Measurements from ENCODE around the gene TMED10. TPM values are rescaled to one million over a fixed set of nuclear protein-coding genes. Genes with fewer than 3 reads are reported as not detected.

The TMED10 gene
- total RNA-seq, 1 donor from 2014 or later: 116 TPM

DNA sequence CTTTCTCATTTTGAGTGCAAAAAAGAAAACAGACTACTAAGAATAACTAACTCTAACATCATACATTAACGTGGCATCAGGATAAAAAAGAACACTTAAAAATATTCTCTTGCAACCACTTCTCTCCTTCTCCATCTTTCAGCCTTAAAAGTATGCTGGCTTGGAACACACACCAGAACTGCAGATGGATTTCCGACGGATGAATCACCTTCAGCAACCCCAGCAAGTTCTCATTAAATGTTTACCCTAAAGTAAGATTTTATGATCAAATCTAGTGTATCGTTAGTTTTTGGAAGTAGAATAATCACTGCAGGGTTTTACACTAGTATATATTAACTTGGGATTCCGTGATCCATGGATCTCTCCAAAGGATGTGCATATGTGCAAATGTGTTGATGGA, 50.8 kb downstream of the TMED10 start:
- Histone ChIP-seq H3K27me3 (ENCODE audit: control insufficient read depth in 3 of 3, insufficient read depth in 3 of 3, low read length in 3 of 3) (no peaks in the 10 kb centered on the region), H3K36me3 (ENCODE audit: control insufficient read depth in 3 of 3, insufficient read depth in 3 of 3, low read length in 3 of 3) (peaks cover 3 to 10% (median 6%) of the 10 kb centered on the region in 3 donors), H3K4me1 (ENCODE audit: control insufficient read depth in 3 of 3, insufficient read depth in 3 of 3, low read length in 3 of 3) (peaks cover 18 to 27% (median 26%) of the 10 kb centered on the region in 3 donors), H3K4me3 (ENCODE audit: low read length in 3 of 3) (peak overlapping the region; percentile 82 to 96 (median 94)), H3K27ac (ENCODE audit: low read depth, low read length) (peak overlapping the region; percentile 94), H3K9me3 (ENCODE audit: control insufficient read depth in 3 of 3, low read length in 3 of 3) (no peaks in the 10 kb centered on the region), H3K9ac (ENCODE audit: low read depth in 1 of 3, low read length in 3 of 3) (peak overlapping the region; percentile 98 to 99 (median 98))

DNA sequence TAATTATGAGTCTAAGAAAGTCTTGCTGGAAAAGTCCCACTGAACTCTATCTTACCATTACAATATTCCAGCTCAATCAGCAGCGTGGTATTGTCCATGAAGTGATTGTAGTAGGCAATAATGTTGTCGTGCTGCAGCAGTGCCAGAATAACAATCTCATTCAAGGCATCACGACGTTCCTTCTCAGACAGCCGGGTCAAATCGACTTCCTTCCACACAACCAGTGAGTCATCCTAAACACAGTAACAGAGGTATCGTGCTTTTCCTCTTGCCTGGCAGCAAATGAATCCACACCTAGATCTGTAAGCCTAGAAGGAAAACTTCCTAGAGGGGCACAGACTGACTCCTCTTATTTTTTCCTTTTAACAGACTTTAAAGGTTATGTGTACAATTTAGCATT, 52.4 kb downstream of the TMED10 start:
- H3K27me3 ChIP-seq (ENCODE audit: control insufficient read depth in 3 of 3, insufficient read depth in 3 of 3, low read length in 3 of 3): no peaks in the 10 kb centered on the region
- H3K4me3 ChIP-seq (ENCODE audit: low read length in 3 of 3): no peak overlapping the region
- H3K27ac ChIP-seq (ENCODE audit: low read depth, low read length): no peak overlapping the region
- peak overlapping the region in 1 of 3 donors; percentile 8 for H3K9ac ChIP-seq (ENCODE audit: low read depth in 1 of 3, low read length in 3 of 3)
- H3K9me3 ChIP-seq (ENCODE audit: control insufficient read depth in 3 of 3, low read length in 3 of 3): no peaks in the 10 kb centered on the region
- H3K36me3 ChIP-seq (ENCODE audit: control insufficient read depth in 3 of 3, insufficient read depth in 3 of 3, low read length in 3 of 3): peaks cover 11 to 20% (median 18%) of the 10 kb centered on the region in 3 donors
- peaks cover 18 to 27% (median 26%) of the 10 kb centered on the region in 3 donors for H3K4me1 ChIP-seq (ENCODE audit: control insufficient read depth in 3 of 3, insufficient read depth in 3 of 3, low read length in 3 of 3)

DNA sequence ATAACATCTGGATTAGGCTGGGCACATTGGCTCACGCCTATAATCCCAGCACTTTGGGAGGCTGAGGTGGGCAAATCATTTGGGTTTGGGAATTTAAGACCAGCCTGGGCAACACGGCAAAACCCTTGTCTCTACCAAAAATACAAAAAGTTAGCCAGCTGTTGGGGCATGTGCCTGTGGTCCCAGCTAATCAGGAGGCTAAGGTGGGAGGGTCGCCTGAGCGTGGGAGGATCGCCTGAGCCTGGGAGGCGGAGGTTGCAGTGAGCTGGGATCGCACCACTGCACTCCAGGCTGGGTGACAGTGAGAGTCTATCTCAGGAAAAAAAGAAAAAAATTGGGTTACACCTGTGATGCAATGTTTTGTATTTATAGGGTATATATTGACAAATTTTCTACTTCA, 54.9 kb downstream of the TMED10 start:
- peaks cover 7 to 14% (median 14%) of the 10 kb centered on the region in 3 donors for H3K4me1 ChIP-seq (ENCODE audit: control insufficient read depth in 3 of 3, insufficient read depth in 3 of 3, low read length in 3 of 3)
- no peaks in the 10 kb centered on the region for H3K9me3 ChIP-seq (ENCODE audit: control insufficient read depth in 3 of 3, low read length in 3 of 3)
- no peak overlapping the region for H3K9ac ChIP-seq (ENCODE audit: low read depth in 1 of 3, low read length in 3 of 3)
- H3K27ac ChIP-seq (ENCODE audit: low read depth, low read length): no peak overlapping the region
- H3K4me3 ChIP-seq (ENCODE audit: low read length in 3 of 3): no peak overlapping the region
- H3K27me3 ChIP-seq (ENCODE audit: control insufficient read depth in 3 of 3, insufficient read depth in 3 of 3, low read length in 3 of 3): no peaks in the 10 kb centered on the region
- H3K36me3 ChIP-seq (ENCODE audit: control insufficient read depth in 3 of 3, insufficient read depth in 3 of 3, low read length in 3 of 3): peaks cover 22 to 37% (median 33%) of the 10 kb centered on the region in 3 donors

DNA sequence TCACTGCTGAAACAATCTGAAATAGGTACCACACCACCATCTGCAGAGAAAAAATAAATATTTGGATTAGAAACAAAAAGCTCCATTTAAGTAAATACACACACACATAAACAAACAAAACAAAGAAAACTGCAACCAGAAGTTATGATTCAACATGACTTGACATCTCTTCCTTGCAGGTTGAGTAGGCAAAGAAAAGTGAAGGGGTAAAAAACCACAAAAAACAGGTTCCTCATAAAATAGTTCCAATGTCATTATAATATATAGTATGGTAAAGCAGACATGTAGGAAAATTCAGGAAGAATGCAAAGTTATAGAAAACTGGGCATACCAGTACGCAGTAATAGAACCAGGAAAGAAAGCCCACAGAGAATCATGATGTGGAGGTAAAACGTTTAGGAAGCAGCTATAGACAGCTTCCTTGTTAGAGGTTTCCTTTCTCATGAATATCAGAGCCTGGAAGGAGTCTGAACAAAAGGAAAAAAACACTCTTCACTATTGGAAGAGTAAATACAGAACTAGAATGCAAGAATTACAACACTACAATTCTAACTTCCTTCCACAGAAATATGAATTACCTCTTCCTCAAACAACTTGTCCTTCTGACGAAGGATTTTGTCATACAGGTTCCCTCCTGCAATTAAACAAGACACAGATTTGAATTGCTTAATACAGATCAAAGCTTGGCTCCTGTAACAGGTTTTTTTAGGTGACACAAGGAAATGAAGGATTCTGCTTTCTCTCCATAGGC, 55.7 kb downstream of the TMED10 start:
- Histone ChIP-seq H3K36me3 (ENCODE audit: control insufficient read depth in 3 of 3, insufficient read depth in 3 of 3, low read length in 3 of 3) (peaks cover 28 to 43% (median 39%) of the 10 kb centered on the region in 3 donors), H3K27me3 (ENCODE audit: control insufficient read depth in 3 of 3, insufficient read depth in 3 of 3, low read length in 3 of 3) (no peaks in the 10 kb centered on the region), H3K9me3 (ENCODE audit: control insufficient read depth in 3 of 3, low read length in 3 of 3) (no peaks in the 10 kb centered on the region), H3K9ac (ENCODE audit: low read depth in 1 of 3, low read length in 3 of 3) (no peak overlapping the region), H3K4me3 (ENCODE audit: low read length in 3 of 3) (no peak overlapping the region), H3K4me1 (ENCODE audit: control insufficient read depth in 3 of 3, insufficient read depth in 3 of 3, low read length in 3 of 3) (peaks cover 2 to 8% (median 7%) of the 10 kb centered on the region in 3 donors), H3K27ac (ENCODE audit: low read depth, low read length) (no peak overlapping the region)

DNA sequence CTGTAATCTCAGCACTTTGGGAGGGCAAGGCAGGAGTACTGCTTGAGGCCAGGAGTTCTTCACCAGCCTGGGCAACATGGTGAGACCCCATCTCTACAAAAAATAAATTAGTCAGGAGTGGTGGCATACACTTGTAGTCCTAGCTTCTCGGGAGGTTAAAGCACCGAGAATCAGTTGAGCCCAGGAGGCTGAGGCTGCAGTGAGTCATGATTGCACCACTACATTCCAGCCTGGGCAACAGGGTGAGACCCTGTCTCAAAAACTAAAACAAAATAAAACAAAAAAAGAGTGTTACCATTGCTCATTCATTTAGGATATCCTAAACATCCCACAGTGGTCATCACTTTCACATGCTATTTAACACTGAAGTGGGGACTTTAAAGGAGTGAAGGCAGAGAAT, 57.4 kb downstream of the TMED10 start:
- Histone ChIP-seq H3K4me3 (ENCODE audit: low read length in 3 of 3) (no peak overlapping the region), H3K27ac (ENCODE audit: low read depth, low read length) (no peak overlapping the region), H3K36me3 (ENCODE audit: control insufficient read depth in 3 of 3, insufficient read depth in 3 of 3, low read length in 3 of 3) (peaks cover 35 to 59% (median 48%) of the 10 kb centered on the region in 3 donors), H3K9me3 (ENCODE audit: control insufficient read depth in 3 of 3, low read length in 3 of 3) (no peaks in the 10 kb centered on the region), H3K27me3 (ENCODE audit: control insufficient read depth in 3 of 3, insufficient read depth in 3 of 3, low read length in 3 of 3) (no peaks in the 10 kb centered on the region), H3K4me1 (ENCODE audit: control insufficient read depth in 3 of 3, insufficient read depth in 3 of 3, low read length in 3 of 3) (peaks cover 0 to 2% (median 0%) of the 10 kb centered on the region in 3 donors), H3K9ac (ENCODE audit: low read depth in 1 of 3, low read length in 3 of 3) (no peak overlapping the region)

DNA sequence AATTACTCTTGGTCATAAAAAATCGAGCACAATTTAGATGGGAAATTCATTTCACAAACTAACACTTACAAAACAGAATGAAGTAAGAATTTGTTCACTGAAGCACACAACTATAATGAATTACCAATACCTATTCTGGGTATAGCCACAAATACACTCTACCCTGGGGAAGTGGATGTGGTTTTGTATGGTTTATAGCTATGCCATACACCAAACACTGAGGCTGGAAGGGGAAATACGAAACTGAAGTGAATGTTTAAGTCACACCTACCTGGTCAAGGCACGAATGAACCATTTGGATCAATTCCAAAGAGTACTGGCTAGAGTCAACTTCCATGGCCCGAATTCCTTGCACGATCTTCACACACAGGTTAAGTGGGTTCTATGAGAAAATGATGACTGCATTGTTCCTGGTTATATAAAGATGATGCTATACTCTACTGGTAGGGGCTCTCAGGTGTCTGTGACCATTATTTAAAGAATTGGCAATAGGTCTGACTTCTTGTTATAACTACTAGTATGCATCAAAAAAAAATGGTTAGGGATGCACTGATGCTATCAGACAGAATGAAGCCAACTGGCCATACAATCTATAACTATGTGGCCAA, 62.4 kb downstream of the TMED10 start:
- Histone ChIP-seq H3K36me3 (ENCODE audit: control insufficient read depth in 3 of 3, insufficient read depth in 3 of 3, low read length in 3 of 3) (peaks cover 60 to 89% (median 78%) of the 10 kb centered on the region in 3 donors), H3K9me3 (ENCODE audit: control insufficient read depth in 3 of 3, low read length in 3 of 3) (no peaks in the 10 kb centered on the region), H3K4me1 (ENCODE audit: control insufficient read depth in 3 of 3, insufficient read depth in 3 of 3, low read length in 3 of 3) (no peaks in the 10 kb centered on the region), H3K27me3 (ENCODE audit: control insufficient read depth in 3 of 3, insufficient read depth in 3 of 3, low read length in 3 of 3) (no peaks in the 10 kb centered on the region), H3K4me3 (ENCODE audit: low read length in 3 of 3) (no peak overlapping the region), H3K27ac (ENCODE audit: low read depth, low read length) (no peak overlapping the region), H3K9ac (ENCODE audit: low read depth in 1 of 3, low read length in 3 of 3) (no peak overlapping the region)

DNA sequence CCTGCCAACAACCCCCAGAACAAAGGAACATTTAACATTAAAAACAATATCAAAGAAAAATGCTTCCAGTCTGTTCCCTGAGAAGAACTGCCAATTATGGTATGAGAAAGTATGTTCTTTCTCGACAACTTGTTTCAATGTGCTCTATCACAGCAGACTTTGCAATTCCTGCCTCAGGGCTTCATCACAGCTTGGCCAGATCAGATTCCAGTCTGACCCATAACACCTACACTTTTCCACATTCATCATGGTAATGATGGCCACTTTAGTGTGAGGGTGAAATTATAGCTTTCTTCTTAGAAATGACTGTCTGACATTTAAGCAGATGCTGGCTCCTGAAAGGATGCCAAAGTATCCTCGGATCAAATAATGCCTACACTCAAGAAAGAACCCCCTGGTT, 66.5 kb downstream of the TMED10 start:
- H3K9me3 ChIP-seq (ENCODE audit: control insufficient read depth in 3 of 3, low read length in 3 of 3): no peaks in the 10 kb centered on the region
- H3K9ac ChIP-seq (ENCODE audit: low read depth in 1 of 3, low read length in 3 of 3): no peak overlapping the region
- no peak overlapping the region for H3K27ac ChIP-seq (ENCODE audit: low read depth, low read length)
- H3K27me3 ChIP-seq (ENCODE audit: control insufficient read depth in 3 of 3, insufficient read depth in 3 of 3, low read length in 3 of 3): no peaks in the 10 kb centered on the region
- peaks cover 61 to 89% (median 88%) of the 10 kb centered on the region in 3 donors for H3K36me3 ChIP-seq (ENCODE audit: control insufficient read depth in 3 of 3, insufficient read depth in 3 of 3, low read length in 3 of 3)
- no peaks in the 10 kb centered on the region for H3K4me1 ChIP-seq (ENCODE audit: control insufficient read depth in 3 of 3, insufficient read depth in 3 of 3, low read length in 3 of 3)
- H3K4me3 ChIP-seq (ENCODE audit: low read length in 3 of 3): no peak overlapping the region

- Histone ChIP-seq H3K9me3 (ENCODE audit: control insufficient read depth in 3 of 3, low read length in 3 of 3) (no peaks in the 10 kb centered on the region), H3K27me3 (ENCODE audit: control insufficient read depth in 3 of 3, insufficient read depth in 3 of 3, low read length in 3 of 3) (no peaks in the 10 kb centered on the region), H3K4me1 (ENCODE audit: control insufficient read depth in 3 of 3, insufficient read depth in 3 of 3, low read length in 3 of 3) (no peaks in the 10 kb centered on the region), H3K27ac (ENCODE audit: low read depth, low read length) (no peak overlapping the region), H3K36me3 (ENCODE audit: control insufficient read depth in 3 of 3, insufficient read depth in 3 of 3, low read length in 3 of 3) (peaks cover 51 to 79% (median 72%) of the 10 kb centered on the region in 3 donors), H3K4me3 (ENCODE audit: low read length in 3 of 3) (no peak overlapping the region), H3K9ac (ENCODE audit: low read depth in 1 of 3, low read length in 3 of 3) (no peak overlapping the region)
These were observed 69.2 kb downstream of the TMED10 start for GRCh38 chr14:75107186-75107585.

DNA sequence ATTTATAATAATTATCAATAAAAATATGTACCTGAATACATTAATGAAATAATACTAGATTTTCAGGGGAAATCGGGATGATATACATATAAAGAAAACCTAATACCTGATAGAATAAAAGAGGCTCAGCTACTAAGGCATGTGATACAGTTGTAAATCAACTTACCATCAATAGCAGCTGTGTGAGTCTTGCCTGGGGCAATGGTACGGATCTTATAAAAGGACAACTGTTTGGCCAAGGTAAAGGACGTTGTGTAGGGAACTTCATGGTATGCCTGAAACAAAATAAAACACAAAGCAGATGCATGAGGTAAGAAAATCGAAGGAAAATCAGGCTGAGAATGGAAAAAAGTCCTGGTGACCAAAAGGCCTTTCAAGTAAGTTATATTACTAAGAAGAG, 74.9 kb downstream of the TMED10 start:
- no peak overlapping the region for H3K4me3 ChIP-seq (ENCODE audit: low read length in 3 of 3)
- H3K9ac ChIP-seq (ENCODE audit: low read depth in 1 of 3, low read length in 3 of 3): no peak overlapping the region
- H3K36me3 ChIP-seq (ENCODE audit: control insufficient read depth in 3 of 3, insufficient read depth in 3 of 3, low read length in 3 of 3): peaks cover 40 to 59% (median 58%) of the 10 kb centered on the region in 3 donors
- no peak overlapping the region for H3K27ac ChIP-seq (ENCODE audit: low read depth, low read length)
- peaks cover 19 to 26% (median 24%) of the 10 kb centered on the region in 3 donors for H3K4me1 ChIP-seq (ENCODE audit: control insufficient read depth in 3 of 3, insufficient read depth in 3 of 3, low read length in 3 of 3)
- no peaks in the 10 kb centered on the region for H3K9me3 ChIP-seq (ENCODE audit: control insufficient read depth in 3 of 3, low read length in 3 of 3)
- H3K27me3 ChIP-seq (ENCODE audit: control insufficient read depth in 3 of 3, insufficient read depth in 3 of 3, low read length in 3 of 3): no peaks in the 10 kb centered on the region

GRCh38 chr14:75098682-75099081, 77.7 kb downstream of the TMED10 start:
- Histone ChIP-seq H3K4me1 (ENCODE audit: control insufficient read depth in 3 of 3, insufficient read depth in 3 of 3, low read length in 3 of 3) (peaks cover 19 to 26% (median 24%) of the 10 kb centered on the region in 3 donors), H3K9ac (ENCODE audit: low read depth in 1 of 3, low read length in 3 of 3) (peak overlapping the region in 2 of 3 donors; percentile 12 to 54), H3K9me3 (ENCODE audit: control insufficient read depth in 3 of 3, low read length in 3 of 3) (no peaks in the 10 kb centered on the region), H3K4me3 (ENCODE audit: low read length in 3 of 3) (no peak overlapping the region), H3K36me3 (ENCODE audit: control insufficient read depth in 3 of 3, insufficient read depth in 3 of 3, low read length in 3 of 3) (peaks cover 32 to 62% (median 48%) of the 10 kb centered on the region in 3 donors), H3K27me3 (ENCODE audit: control insufficient read depth in 3 of 3, insufficient read depth in 3 of 3, low read length in 3 of 3) (no peaks in the 10 kb centered on the region), H3K27ac (ENCODE audit: low read depth, low read length) (peak overlapping the region; percentile 73)

Measured in skeletal muscle tissue (tissue), 4 donors.